ENCODE results near the gene GTF2H2C.
"Not testable (repeated sequence)": the region's sequence is repeated elsewhere in the genome, so short reads cannot be mapped to it uniquely, and the experiment has no call there.

GTF2H2C gene

DNA sequence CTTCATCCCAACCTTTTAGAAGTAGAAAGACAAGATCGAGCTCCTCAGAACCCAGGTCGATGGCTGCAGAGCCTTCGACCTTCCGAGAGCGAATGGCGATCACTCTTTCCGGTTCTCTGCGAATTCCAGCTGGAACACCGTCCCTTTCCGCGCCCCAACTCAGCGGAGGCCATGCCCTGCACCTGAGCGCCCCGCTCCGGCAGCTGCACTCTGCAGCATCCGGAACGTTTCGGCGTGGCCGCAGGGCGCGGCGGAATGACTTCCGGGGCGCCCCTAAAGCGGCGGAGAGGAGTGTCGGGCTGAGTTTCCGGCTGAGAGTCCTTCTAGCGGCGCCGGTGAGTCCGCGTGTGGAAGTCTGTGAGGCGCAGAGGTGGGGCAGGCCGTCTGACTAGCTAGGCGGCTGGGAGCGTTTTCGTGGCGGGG lies at the start of gene GTF2H2C:
Gene GTF2H2C (plus strand): TSS at position 284 of the 423 bp plus-strand sequence. CDS start 4,942 bp downstream, outside the sequence.
- peak within 1 kb of the TSS; percentile 77 for H3K4me3 ChIP-seq (ENCODE audit: low read length)

DNA sequence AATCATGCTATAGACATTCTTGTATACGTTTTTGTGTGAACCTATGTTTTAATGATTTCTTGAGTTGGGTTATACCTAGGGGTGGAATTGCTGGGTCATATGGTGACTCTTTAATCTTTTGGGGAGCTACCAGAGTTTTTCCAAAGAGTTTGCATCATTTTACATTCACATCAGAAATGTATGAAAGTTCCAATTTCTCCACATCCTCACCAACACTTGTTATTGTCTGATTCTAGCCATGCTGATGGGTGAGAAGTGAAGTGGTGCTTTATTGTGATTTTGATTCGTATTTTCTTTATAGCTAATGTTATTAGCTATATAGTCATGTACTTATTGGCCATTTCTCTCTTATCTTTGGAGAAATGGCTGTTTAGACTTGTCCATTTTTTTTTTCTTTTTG lies 49.3 kb upstream of the GTF2H2C start:
- TF ChIP-seq ZNF274 (IDR thresholded peaks at IDR 0.05; ENCODE audit: low read depth, low read length): no peak

DNA sequence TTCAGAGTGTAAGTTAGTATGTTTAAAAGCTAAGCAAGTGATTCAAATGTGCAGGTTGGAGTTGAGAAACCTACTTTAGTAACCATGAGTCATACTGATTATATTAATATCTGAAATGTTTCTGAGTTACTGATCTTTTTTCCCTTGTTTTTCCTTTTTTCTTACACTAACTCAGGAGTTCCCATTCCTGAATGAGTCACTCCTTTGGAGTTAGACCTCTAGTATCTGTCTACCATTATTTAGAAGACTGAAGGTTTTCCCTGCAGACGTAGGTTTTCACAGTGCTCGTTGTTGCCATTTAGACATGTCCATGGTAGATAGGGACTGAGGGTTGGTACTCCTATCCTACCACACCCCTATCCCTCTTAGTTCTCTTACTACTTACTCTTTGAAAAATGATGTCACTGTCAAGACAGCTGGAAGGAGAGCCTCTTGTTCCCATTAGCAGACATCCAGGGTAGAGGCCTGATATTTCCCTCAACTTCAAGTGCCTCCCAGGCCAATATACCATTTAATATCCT lies 47.2 kb upstream of the GTF2H2C start:
- TF ChIP-seq ZNF274 (IDR thresholded peaks at IDR 0.05; ENCODE audit: low read depth, low read length): no peak
- no peak overlapping the region for H3K4me3 ChIP-seq (ENCODE audit: low read length)

More for the DNA sequence above, 49.3 kb upstream of the GTF2H2C start:
- no peak overlapping the region for H3K4me3 ChIP-seq (ENCODE audit: low read length)

DNA sequence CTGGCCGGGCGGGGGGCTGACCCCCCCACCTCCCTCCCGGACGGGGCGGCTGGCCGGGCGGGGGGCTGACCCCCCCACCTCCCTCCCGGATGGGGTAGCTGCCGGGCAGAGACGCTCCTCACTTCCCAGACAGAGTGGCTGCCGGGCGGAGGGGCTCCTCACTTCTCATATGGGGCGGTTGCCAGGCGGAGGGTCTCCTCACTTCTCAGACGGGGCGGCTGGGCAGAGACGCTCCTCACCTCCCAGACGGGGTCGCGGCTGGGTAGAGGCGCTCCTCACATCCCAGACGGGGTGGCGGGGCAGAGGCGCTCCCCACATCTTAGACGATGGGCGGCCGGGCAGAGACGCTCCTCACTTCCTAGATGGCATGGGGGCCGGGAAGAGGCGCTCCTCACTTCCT lies 44.4 kb upstream of the GTF2H2C start:
- H3K4me3 ChIP-seq (ENCODE audit: low read length): not testable (repeated sequence)

DNA sequence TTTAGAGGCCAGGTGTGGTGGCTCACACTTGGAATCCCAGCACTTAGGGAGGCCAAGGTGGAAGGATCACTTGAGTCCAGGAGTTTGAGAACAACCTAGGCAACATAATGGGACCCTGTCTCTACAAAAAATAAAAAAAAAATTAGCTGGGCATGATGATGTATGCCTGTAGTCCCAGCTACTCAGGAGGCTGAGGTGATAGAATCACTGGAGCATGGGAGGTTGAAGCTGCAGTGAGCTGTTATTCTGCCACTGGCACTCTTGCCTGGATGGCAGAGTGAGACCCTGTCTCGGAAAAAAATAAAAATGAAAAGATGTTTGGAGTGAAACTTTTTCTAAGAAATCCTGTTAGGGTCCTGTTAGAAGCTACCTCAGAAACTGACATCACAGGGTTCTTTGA lies 43.2 kb upstream of the GTF2H2C start:
- TF ChIP-seq ZNF274 (IDR thresholded peaks at IDR 0.05; ENCODE audit: low read depth, low read length): no peak
- H3K4me3 ChIP-seq (ENCODE audit: low read length): no peak overlapping the region

DNA sequence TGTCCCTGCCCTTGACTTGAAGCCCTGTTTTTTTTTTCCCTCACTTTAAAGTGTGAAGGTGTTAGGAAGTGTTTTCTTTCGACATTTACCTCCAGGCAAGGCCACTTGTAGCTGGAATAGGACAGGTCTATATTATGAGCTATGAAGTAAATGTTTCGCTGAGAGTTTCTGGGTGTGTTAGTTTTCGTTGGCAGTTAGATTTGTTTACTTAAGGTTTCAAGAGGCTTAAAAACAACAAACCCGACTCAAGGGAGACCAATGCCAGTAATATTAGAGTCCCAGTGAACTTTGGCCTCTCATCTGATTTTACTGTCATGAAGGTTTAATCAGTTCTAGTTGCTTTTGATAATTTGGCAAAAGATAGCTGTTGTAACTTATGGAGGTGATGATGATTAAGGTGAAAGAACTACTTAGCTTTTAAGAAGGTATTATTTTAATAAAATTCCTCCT lies 42.2 kb upstream of the GTF2H2C start:
- H3K4me3 ChIP-seq (ENCODE audit: low read length): no peak overlapping the region
- TF ChIP-seq ZNF274 (IDR thresholded peaks at IDR 0.05; ENCODE audit: low read depth, low read length): no peak

DNA sequence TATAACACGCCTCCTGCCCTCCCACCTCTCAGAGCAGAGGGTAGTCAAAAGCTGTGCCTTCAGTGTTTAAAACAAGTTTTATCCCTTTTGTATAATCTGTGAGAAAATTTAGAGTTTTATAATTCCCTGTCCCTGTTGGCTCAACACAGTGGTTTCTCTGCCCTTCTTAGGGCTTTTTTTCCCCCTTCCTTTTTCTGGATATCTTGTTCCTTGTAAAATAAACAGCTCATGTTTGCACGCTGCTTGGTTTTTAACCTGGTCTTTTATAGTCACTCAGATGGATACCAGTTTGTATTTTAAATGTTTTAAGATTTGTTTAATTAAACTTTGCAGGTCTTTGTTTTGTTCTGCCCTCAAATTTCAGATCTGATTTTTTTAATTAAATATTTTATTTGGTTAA lies 40.7 kb upstream of the GTF2H2C start:
- H3K4me3 ChIP-seq (ENCODE audit: low read length): no peak overlapping the region
- TF ChIP-seq ZNF274 (IDR thresholded peaks at IDR 0.05; ENCODE audit: low read depth, low read length): no peak

DNA sequence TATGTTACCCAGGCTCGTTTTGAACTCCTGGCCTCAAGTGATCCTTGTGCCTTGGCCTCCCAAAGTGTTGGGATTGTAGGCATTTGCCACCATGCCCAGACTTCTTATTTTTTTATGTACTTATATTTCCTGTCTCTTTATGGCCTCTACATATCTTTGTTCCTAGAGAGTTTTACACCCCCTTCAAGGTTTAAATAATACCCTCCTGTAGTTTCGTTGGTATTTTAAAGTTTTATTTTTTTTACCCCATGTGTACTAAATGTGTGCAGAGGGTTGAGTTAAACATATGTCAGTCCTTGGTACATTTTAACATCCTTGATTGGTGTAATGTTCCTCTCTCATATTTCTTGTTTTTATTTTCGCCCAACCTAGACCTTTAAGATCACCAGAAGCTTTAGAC lies 38.0 kb upstream of the GTF2H2C start:
- H3K4me3 ChIP-seq (ENCODE audit: low read length): no peak overlapping the region
- no peak for TF ChIP-seq ZNF274 (IDR thresholded peaks at IDR 0.05; ENCODE audit: low read depth, low read length)

DNA sequence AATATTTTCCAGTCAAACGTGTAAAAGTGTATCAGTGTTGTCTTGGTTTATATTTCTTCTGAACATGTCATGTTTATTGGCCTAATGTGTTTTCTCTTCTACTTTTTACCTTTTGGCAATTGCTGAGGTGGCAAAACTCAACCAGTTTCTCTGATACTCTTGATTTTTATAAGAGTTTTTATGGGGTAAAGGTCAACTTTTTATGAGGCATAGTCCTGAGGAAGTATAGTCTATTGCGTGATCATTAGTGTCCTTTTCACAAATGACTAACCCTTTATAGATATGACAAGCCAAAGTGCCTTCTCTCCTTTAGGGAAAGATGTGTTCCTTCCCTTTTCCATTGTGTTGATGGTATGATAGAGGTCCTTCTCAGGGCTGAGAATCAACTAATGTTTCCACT lies 34.5 kb upstream of the GTF2H2C start:
- H3K4me3 ChIP-seq (ENCODE audit: low read length): no peak overlapping the region
- TF ChIP-seq ZNF274 (IDR thresholded peaks at IDR 0.05; ENCODE audit: low read depth, low read length): no peak

DNA sequence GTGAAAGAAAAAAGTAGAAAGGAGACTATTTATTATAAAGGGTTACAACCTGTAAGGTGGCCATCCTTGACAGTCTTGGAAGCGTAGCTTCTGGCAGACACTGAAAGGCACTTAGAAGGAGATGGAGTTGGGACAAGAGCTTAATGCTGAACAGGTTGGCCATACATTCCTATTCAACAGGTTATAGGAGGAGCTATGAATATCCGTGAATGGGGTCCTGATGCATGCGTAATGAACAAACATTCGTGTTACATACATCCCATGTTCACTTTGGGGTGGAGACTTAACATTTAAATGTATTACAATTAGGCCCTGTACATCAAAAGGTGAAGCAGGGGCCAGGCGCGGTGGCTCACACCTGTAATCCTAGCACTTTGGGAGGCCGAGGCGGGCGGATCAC lies 33.3 kb upstream of the GTF2H2C start:
- no peak for TF ChIP-seq ZNF274 (IDR thresholded peaks at IDR 0.05; ENCODE audit: low read depth, low read length)
- H3K4me3 ChIP-seq (ENCODE audit: low read length): no peak overlapping the region

DNA sequence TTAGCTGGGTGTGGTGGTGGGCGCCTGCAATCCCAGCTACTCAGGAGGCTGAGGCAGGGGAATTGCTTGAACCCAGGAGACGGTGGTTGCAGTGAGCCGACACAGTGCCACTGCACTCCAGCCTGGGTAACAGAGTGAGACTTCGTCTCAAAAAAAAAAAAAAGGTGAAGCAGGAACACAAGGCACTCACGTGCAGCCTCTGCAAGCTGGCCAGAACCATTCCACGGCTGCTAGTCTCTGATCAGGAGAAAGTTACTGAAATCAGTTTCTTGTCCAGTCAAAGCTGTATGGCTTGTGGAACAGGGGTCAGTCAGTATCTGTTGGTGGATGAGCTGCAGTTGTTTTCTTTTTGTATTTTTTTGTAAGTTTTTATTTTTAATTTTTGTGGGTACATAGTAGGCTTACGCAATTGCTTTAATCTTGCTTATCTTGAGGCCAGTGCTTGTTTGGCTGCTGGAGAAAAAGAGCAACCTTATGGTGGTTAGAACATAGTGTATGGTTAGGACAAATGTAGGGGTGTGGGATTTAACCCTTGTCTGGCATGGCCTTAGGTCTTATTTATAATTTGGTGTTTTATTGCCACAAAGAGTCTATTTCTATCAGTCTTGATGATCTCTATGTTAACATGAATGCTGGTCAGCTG lies 32.7 kb upstream of the GTF2H2C start:
- H3K4me3 ChIP-seq (ENCODE audit: low read length): no peak overlapping the region
- no peak for TF ChIP-seq ZNF274 (IDR thresholded peaks at IDR 0.05; ENCODE audit: low read depth, low read length)

DNA sequence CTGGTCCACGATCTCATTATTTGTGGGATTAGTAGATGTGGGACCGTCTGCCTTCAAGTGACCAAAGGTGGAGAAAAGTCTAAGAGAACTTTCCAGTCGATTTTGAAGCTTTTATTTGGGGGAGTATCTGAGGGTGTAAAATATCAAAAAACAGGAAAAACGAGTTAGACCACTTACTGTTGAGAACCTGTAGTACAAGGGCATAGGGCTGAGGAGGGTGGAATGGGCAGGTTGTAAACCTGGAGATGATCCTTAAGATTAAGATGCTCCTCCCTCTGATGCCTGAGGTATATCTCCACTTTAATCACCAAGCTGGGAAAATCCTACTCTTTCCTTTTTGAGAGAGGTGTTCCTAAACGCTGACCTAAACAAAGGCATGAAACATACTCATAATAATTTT lies 32.0 kb upstream of the GTF2H2C start:
- no peak for TF ChIP-seq ZNF274 (IDR thresholded peaks at IDR 0.05; ENCODE audit: low read depth, low read length)
- no peak overlapping the region for H3K4me3 ChIP-seq (ENCODE audit: low read length)

DNA sequence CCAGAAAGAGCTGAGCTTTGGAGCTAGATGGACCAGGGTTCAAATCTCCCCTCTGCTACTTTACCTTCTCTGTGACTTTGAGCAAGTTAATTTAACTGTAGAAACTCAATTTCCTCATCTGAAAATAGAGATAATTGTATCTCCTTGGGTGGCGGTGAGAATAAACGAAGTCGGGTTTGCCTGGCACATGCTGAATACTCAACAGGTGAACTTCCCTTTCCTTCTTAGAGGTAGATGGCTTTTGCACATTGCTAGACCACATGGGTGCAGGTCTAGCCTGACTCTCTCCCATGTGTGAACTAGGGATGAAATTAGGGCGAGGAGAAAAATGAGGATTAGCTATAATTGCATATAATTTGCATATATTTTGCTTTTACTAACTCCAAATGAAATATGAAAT lies 31.4 kb upstream of the GTF2H2C start:
- TF ChIP-seq ZNF274 (IDR thresholded peaks at IDR 0.05; ENCODE audit: low read depth, low read length): no peak
- no peak overlapping the region for H3K4me3 ChIP-seq (ENCODE audit: low read length)

DNA sequence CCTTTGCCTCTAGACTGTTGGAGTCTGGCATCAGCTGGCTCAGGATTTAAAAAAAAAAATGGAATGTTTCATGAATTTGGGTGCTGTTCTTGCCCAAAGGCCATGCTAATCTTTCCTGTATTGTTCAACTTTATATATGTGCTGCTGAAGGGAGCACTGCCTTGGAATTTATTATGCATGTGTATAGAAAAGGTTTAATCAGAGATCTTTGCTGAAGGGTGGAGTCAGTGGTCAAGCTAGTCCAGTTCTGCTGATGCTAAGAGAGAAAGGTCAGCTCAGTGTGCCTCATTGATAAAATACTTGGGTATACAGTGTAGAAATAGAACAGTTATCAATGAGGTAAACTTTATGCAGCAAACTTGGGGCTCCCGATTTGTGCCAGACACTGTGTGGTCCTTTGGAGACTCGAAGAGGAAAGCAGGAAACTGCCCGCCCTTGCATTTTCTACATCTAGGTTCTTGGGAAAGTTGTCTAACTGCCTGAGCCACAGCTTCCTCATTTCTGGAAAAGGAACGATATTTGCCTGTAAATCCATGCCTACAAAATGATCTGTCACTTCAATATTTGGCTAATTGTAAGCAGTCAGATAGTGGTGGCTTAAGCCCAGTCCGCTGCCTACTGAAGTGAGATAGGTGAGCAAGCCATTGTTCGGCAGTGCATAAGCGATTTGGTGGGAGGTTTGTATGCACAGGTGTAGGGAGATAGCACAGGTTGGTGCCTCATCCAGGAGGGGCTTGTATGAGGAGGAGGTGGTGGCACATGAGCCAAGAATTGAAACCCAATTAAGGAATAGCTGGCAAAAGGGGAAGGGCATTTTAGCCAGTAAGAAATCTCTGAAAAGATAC lies 29.2 kb upstream of the GTF2H2C start:
- TF ChIP-seq ZNF274 (IDR thresholded peaks at IDR 0.05; ENCODE audit: low read depth, low read length): no peak
- H3K4me3 ChIP-seq (ENCODE audit: low read length): no peak overlapping the region

DNA sequence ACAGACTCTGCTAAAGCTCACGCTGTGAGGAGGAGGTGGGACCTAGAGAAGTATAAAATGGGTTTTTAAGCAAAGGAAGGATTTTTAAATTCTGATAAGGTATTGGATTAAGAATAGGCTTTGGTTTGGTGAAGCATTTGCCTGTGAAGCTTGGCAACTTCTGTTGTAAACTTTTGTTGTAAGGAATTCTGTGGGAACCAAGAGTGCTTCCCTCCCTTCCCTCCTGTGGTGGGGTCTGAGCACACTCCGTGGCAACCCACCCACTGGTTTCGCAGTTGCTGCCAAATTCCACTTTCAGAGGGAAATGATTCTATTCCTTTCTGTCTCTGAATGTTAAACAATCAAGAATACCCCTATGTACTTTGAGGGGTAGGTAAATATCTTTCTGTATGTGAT lies 28.6 kb upstream of the GTF2H2C start:
- H3K4me3 ChIP-seq (ENCODE audit: low read length): no peak overlapping the region
- TF ChIP-seq ZNF274 (IDR thresholded peaks at IDR 0.05; ENCODE audit: low read depth, low read length): no peak

DNA sequence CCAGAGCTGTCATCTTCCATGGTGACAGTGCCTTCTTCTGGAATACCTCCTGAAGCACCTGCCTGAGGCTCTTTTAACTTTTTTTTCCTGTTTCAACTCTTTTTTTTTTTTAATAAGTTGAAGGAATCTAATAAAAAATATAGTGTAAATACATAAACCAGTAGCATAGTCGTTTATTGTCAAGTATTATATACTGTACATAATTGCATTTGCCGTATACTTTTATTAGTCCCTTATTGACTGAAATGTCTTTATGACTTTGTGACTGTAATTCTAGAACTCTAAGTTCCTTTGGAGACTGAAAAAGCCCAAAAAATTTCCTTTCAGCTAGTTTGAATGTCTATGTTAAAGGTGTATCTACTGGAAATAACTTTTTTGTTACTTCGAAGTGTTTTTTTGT lies 22.1 kb upstream of the GTF2H2C start:
- not testable (repeated sequence) for H3K4me3 ChIP-seq (ENCODE audit: low read length)

DNA sequence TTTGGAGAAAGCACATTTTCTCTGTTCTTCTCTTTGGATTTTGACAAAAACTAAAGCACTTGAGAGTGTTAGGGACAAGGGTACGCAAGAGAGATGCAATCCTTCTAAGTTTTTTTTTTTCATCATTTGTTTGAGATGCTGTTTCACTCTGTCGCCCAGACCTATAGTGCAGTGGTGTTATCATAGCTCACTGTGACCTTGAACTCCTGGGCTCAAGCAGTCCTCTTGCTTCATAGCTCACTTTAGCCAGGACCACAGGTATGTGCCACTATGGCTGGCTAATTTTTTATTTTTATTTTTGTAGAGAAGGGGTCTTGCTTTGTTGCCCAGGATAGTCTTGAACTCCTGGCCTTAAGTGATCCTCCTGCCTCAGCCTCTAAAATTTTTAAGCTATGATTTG lies 21.3 kb upstream of the GTF2H2C start:
- H3K4me3 ChIP-seq (ENCODE audit: low read length): not testable (repeated sequence)

DNA sequence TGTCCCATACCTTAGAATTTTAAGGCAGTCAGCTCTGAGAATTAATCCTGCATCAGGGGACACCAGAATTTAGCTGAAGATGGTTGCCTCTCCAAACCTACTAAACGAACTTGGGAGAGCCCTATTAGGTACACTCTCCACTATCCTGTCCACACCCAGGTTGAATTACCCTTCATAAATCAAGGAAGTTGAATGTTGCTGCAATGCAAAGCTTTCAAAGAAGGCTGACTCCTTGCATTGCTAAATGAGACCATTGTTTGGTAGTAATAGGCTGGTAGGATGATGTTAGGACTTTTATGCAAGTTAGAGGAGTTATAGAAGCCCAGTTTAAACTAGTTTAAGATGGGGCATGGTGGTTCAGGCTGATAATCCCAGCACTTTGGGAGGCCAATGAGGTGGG lies 18.6 kb upstream of the GTF2H2C start:
- not testable (repeated sequence) for H3K4me3 ChIP-seq (ENCODE audit: low read length)

DNA sequence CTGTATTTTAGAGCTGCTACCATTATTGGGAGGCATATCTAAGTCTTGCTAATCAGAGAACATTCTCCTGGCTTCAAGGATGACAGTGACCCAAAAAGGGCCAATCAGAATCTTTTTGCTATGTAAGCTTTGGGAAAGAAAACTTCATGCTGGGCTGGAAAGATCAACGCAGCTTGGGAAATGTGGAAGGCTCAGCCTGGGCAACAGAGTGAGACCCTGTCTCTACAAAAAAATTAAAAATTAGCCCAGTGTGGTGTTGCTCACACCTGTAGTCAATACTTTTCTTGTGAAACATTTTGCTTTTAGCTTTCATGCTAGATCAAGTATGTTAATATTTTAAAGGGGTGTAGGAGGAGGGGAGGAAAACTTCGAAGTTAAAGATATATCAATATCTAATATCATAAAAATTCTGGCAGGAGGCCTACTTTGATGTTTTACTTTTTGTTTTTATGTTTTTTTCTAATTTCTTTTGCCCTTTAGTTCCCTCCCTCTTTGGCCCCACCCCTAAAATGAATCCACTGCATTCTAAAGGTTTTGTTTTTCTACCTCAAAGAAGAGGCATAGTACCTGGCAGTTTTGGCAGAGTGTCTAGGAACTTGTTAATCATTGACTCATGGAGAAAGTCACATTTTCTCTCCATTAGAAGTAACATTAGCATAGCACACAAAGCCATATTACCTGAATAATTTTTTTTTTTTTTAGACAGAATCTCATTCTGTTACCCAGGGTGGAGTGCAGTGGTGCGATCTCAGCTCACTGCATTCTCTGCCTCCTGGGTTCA lies 17.0 kb upstream of the GTF2H2C start:
- H3K4me3 ChIP-seq (ENCODE audit: low read length): not testable (repeated sequence)

DNA sequence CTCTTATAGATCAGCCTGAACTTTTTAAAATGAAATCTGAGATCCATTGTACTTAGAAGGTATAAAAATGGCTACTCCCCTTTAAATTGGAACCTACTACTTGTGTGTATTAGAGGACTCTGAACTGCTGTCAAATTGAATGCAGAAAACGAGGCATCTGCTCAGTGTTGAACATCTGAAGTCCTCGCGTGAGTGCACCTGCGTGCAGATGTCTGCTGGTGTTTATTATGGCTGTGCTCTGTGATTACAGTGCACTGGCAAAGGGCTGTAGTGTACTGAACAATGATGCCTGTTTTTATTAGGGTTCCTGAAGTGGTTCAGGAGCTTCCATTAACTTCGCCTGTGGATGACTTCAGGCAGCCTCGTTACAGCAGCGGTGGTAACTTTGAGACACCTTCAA lies 15.4 kb upstream of the GTF2H2C start:
- H3K4me3 ChIP-seq (ENCODE audit: low read length): not testable (repeated sequence)
